HFFc6 (cell line): ENCODE results near the gene WSCD1. TPM values are rescaled to one million over a fixed set of nuclear protein-coding genes. Genes with fewer than 3 reads are reported as not detected.

Experiments used
- DNase-seq: peaks from one replicate; pipeline ENCODE4 v3.0.0-alpha.2; 2018
- H3K27ac Mint-ChIP-seq: 2 replicates; pipeline ENCODE4 v1.8.0; 2020; ENCODE audit warnings: mild to moderate bottlenecking, mixed read lengths
- H3K27me3 Mint-ChIP-seq: 2 replicates; pipeline ENCODE4 v1.8.0; 2021; ENCODE audit warnings: mild to moderate bottlenecking, moderate library complexity, mixed read lengths; ENCODE audit not compliant: insufficient read depth
- H3K36me3 Mint-ChIP-seq: 2 replicates; pipeline ENCODE4 v1.8.0; 2021; ENCODE audit warnings: low read depth, mixed read lengths
- H3K4me1 Mint-ChIP-seq: 2 replicates; pipeline ENCODE4 v1.8.0; 2020; ENCODE audit warnings: low read depth, mixed read lengths
- H3K4me3 Mint-ChIP-seq: 2 replicates; pipeline ENCODE4 v1.8.0; 2020; ENCODE audit warnings: mild to moderate bottlenecking, moderate library complexity, mixed read lengths
- H3K9me3 Mint-ChIP-seq: 2 replicates; pipeline ENCODE4 v1.8.0; 2020; ENCODE audit warnings: mild to moderate bottlenecking, mixed read lengths
- total RNA-seq, 6 experiments: library from RNA; stranded (reverse); fragmentation: NEBNext Ultra II Directional; extraction: Animal tissue kit (Norgen Biotek cat#: 25700); gene quantifications; 2 replicates in 1 of 6; 3 replicates in 5 of 6; pipeline ENCODE4 v1.2.3, GENCODE V29; 2021
- TF ChIP-seq, protein P1 (sequence below): fragments of 200-600 bp; sonication (generic); IDR thresholded peaks from 2 replicates; pipeline ENCODE4 v1.5.0; 2021; ENCODE audit warnings: antibody characterized with exemption, mild to moderate bottlenecking

Gene WSCD1
- total RNA-seq, 6 experiments from 2014 or later = not detected

DNA sequence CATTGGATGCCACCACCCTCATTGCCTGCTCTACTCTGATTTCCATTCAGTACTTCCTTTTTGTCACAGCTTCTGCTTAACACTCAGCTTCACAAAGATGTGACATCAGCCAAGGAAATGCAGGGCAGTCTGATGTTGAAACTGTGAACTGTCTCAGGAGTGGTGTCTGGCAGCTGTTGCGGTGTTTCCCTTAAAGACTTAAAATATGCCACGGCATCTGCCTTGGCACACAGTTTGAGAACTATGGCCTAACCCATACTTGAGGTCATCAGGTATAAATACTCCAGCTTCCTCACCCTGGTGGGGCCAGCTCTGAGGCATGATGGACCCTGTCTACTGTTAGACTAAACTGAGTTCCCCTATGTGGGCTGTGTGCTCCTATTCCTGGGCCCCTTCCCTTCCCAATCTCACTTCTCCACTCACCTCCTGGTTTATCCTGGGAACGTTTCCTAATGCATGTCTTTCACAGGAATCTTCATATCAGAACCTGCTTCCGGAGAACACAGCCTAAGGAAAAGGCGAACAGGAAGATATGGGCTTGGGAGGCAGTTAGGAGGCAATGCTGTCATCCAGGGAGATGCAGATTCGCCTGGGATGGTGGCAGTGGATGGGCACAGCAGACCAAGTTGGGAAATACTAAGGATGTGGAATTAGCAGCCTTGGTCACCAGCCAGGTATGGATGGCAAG lies 96.5 kb downstream of the WSCD1 start:
- Mint-ChIP-seq H3K36me3 (no peaks in the 10 kb centered on the region), H3K27ac (no peak overlapping the region), H3K27me3 (peaks cover 8% of the 10 kb centered on the region), H3K4me1 (no peaks in the 10 kb centered on the region), H3K4me3 (no peak overlapping the region), H3K9me3 (peaks cover 5% of the 10 kb centered on the region; the same call in 1 of the 2 replicates)
- DNase-seq = no peak
- TF ChIP-seq, protein P1, sequence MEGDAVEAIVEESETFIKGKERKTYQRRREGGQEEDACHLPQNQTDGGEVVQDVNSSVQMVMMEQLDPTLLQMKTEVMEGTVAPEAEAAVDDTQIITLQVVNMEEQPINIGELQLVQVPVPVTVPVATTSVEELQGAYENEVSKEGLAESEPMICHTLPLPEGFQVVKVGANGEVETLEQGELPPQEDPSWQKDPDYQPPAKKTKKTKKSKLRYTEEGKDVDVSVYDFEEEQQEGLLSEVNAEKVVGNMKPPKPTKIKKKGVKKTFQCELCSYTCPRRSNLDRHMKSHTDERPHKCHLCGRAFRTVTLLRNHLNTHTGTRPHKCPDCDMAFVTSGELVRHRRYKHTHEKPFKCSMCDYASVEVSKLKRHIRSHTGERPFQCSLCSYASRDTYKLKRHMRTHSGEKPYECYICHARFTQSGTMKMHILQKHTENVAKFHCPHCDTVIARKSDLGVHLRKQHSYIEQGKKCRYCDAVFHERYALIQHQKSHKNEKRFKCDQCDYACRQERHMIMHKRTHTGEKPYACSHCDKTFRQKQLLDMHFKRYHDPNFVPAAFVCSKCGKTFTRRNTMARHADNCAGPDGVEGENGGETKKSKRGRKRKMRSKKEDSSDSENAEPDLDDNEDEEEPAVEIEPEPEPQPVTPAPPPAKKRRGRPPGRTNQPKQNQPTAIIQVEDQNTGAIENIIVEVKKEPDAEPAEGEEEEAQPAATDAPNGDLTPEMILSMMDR = no peak

DNA sequence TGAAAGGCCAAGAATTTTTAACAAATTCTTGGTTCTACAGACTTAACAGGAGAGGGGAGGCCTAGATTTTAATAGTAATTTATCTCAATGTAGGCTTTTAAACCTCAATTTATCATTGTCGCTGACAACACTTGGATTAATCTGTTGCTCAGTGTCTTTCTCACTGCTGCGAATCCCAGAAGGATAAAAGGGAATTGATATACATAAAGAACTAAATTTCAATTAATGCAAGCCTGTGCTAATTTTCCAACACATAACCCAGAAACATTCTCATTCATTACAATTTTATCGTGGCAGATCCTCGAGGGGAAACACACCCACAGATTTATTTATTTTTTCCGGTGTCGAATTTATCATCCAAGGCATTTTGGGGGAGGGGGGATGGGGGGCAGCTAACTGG lies 98.1 kb downstream of the WSCD1 start:
- peaks cover 12% of the 10 kb centered on the region for H3K27me3 Mint-ChIP-seq
- H3K27ac Mint-ChIP-seq = no peak overlapping the region
- no peaks in the 10 kb centered on the region for H3K4me1 Mint-ChIP-seq
- H3K9me3 Mint-ChIP-seq = peaks cover 5% of the 10 kb centered on the region; the same call in 1 of the 2 replicates
- no peak overlapping the region for H3K4me3 Mint-ChIP-seq
- TF ChIP-seq, protein P1 = no peak
- DNase-seq = no peak
- no peaks in the 10 kb centered on the region for H3K36me3 Mint-ChIP-seq

DNA sequence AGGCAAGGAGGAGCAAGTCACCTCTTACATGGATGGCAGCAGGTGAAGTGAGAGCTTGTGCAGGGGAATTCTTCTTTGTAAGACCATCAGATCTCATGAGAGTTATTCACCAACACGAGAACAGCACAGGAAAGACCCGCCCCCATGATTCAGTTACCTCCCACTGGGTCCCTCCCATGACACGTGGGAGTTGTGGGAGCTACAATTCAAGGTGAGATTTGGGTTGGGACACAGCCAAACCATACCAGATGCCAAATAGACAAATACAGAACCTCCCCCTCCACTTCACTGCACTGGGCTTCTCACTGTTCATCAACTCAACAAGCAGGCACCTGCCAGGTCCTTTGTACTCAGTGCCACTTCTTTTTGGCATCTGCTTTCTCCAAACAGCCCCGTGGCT lies 100.2 kb downstream of the WSCD1 start:
- no peaks in the 10 kb centered on the region for H3K4me1 Mint-ChIP-seq
- no peaks in the 10 kb centered on the region for H3K36me3 Mint-ChIP-seq
- H3K27me3 Mint-ChIP-seq = peaks cover 21% of the 10 kb centered on the region
- peaks cover 5% of the 10 kb centered on the region; the same call in 1 of the 2 replicates for H3K9me3 Mint-ChIP-seq
- H3K4me3 Mint-ChIP-seq = no peak overlapping the region
- no peak overlapping the region for H3K27ac Mint-ChIP-seq
- DNase-seq = no peak
- TF ChIP-seq, protein P1 = no peak

DNA sequence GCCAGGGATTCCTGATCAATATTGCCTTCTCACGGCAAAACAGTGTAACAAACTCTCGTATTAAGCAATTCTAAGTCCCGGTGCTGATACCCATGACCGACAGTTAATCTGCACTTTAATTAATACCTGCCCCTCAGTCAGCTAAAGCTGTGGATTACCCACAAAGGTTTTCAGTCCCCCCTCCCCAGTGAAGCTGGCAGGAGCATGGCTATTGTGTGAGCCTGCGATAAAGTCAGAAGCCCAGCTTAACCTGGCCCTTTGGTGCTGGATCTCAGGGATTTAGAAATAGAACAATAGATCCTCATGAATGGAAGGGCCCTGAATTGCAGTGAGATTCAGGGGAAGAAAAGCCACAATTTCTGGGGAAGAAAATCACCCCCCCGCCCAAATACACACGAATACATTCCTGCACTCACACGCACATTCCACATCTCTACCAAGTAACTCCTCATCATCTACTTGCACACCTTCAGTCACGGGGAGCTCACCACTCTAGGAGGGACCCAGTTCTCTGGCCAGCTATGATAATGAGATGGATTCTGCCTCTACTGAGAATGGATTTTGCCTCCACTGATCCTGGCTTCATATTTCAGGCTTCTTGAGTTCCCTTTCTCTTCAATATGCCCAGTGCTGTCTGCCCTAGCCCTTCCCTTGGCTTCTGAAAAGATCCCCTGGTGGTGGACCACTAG lies 102.6 kb downstream of the WSCD1 start:
- TF ChIP-seq, protein P1 = no peak
- Mint-ChIP-seq H3K27me3 (peaks cover 27% of the 10 kb centered on the region), H3K4me1 (no peaks in the 10 kb centered on the region), H3K9me3 (peaks cover 5% of the 10 kb centered on the region; the same call in 1 of the 2 replicates), H3K4me3 (no peak overlapping the region), H3K27ac (no peak overlapping the region), H3K36me3 (no peaks in the 10 kb centered on the region; the same call in 1 of the 2 replicates)
- DNase-seq = no peak

DNA sequence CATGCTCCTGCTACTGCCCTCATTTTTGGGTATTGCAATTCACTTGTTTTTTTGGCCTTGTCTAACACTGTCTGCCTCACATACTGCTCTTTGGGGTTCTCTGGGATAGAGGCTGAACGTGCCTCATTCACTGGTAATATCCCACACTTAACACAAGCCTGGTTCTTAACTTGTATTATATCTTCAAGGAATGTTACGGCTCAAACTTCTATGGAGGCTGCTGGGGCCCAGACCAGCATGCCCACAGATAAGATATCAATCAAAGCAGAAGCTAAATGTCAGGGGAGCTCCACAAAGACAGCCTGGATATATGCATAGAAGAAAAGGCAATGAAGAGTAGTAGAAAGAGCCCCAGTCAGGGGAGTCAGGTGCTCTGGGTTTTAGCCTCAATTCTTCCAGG lies 103.5 kb downstream of the WSCD1 start:
- no peak overlapping the region for H3K4me3 Mint-ChIP-seq
- H3K9me3 Mint-ChIP-seq = peaks cover 5% of the 10 kb centered on the region; the same call in 1 of the 2 replicates
- H3K4me1 Mint-ChIP-seq = no peaks in the 10 kb centered on the region
- H3K36me3 Mint-ChIP-seq = no peaks in the 10 kb centered on the region; the same call in 1 of the 2 replicates
- no peak overlapping the region for H3K27ac Mint-ChIP-seq
- TF ChIP-seq, protein P1 = no peak
- H3K27me3 Mint-ChIP-seq = peaks cover 25% of the 10 kb centered on the region
- DNase-seq = no peak
